Spleen (tissue), 7 donors: Measurements from ENCODE around the gene NGEF.

Source experiments
- CTCF ChIP-seq, 11 experiments: fragments of 200-600 bp in 7 of 11; fragments of 450-650 bp in 4 of 11; sonication (generic) in 4 of 11; IDR thresholded peaks in 8 of 11; conservative IDR thresholded peaks in 3 of 11; 1 replicate in 7 of 11; 2 replicates in 4 of 11; pipeline versions ENCODE4 v1.4.0 to v1.8.0; 2016 to 2021; ENCODE audit warnings: antibody characterized with exemption in 11 of 11, inconsistent platforms in 4 of 11, mild to moderate bottlenecking in 1 of 11
- POLR2AphosphoS5 ChIP-seq, 3 donors: sonication (generic); formaldehyde crosslinking; IDR thresholded peaks; one replicate each; pipeline ENCODE4 v1.5.1; 2017; ENCODE audit warnings: antibody characterized with exemption in 3 of 3
- donor health status: DM: no; HTN: no; CAD: no; lungs with moderate emphysema.
- donor health status: DM: no; HTN: no; CAD: no.
- donor health status: DM: no; HTN: no; CAD: no.

- no peak for TF ChIP-seq CTCF (IDR thresholded peaks at IDR 0.05 in 8 of 11, conservative IDR thresholded peaks at IDR 0.05 in 3 of 11)
- TF ChIP-seq POLR2AphosphoS5 (IDR thresholded peaks at IDR 0.05) = no peak
Measured at GRCh38 chr2:232998666-232998985, 14.4 kb downstream of the NGEF start.
